ENCODE data around the gene MYBPHL. TPM values are rescaled to one million over a fixed set of nuclear protein-coding genes. Genes with fewer than 3 reads are reported as not detected.

MYBPHL gene
- total RNA-seq, 2 donors from 2014 or later, result not detected

GRCh38 chr1:109261006-109261405 is 45.8 kb downstream of the MYBPHL start:
- Mint-ChIP-seq H3K9me3 (no peaks in the 10 kb centered on the region), H3K36me3 (no peaks in the 10 kb centered on the region), H3K27ac (no peak overlapping the region), H3K4me1 (ENCODE audit: low read depth in 2 of 2) (peaks cover 0 to 8% of the 10 kb centered on the region in 2 donors), H3K4me3 (no peak overlapping the region), H3K27me3 (no peaks in the 10 kb centered on the region)
- no peak for DNase-seq (ENCODE audit: low spot score)
- no peak for ATAC-seq

- Mint-ChIP-seq H3K4me3 (no peak overlapping the region), H3K36me3 (no peaks in the 10 kb centered on the region), H3K27ac (no peak overlapping the region), H3K4me1 (ENCODE audit: low read depth in 2 of 2) (peaks cover 5 to 8% of the 10 kb centered on the region in 2 donors), H3K9me3 (no peaks in the 10 kb centered on the region), H3K27me3 (no peaks in the 10 kb centered on the region)
- DNase-seq (ENCODE audit: low spot score) (no peak), ATAC-seq (no peak)
Measured at GRCh38 chr1:109259674-109260557, 46.9 kb downstream of the MYBPHL start.

GRCh38 chr1:109258481-109259466 is 48.0 kb downstream of the MYBPHL start:
- H3K27ac Mint-ChIP-seq, result no peak overlapping the region
- H3K4me1 Mint-ChIP-seq (ENCODE audit: low read depth in 2 of 2), result peaks cover 5 to 7% of the 10 kb centered on the region in 2 donors
- ATAC-seq (no peak), DNase-seq (ENCODE audit: low spot score) (no peak)
- no peak overlapping the region for H3K4me3 Mint-ChIP-seq
- no peaks in the 10 kb centered on the region for H3K27me3 Mint-ChIP-seq
- H3K9me3 Mint-ChIP-seq, result no peaks in the 10 kb centered on the region
- H3K36me3 Mint-ChIP-seq, result no peaks in the 10 kb centered on the region

GRCh38 chr1:109257682-109258421 is 49.0 kb downstream of the MYBPHL start:
- Mint-ChIP-seq H3K27ac (no peak overlapping the region), H3K9me3 (no peaks in the 10 kb centered on the region), H3K4me3 (no peak overlapping the region), H3K4me1 (ENCODE audit: low read depth in 2 of 2) (peaks cover 5 to 7% of the 10 kb centered on the region in 2 donors), H3K36me3 (no peaks in the 10 kb centered on the region), H3K27me3 (no peaks in the 10 kb centered on the region)
- DNase-seq (ENCODE audit: low spot score) (no peak), ATAC-seq (no peak)

GRCh38 chr1:109256971-109257681 is 49.7 kb downstream of the MYBPHL start:
- H3K4me1 Mint-ChIP-seq (ENCODE audit: low read depth in 2 of 2), result peaks cover 5 to 11% of the 10 kb centered on the region in 2 donors
- no peaks in the 10 kb centered on the region for H3K27me3 Mint-ChIP-seq
- DNase-seq (ENCODE audit: low spot score) (no peak), ATAC-seq (no peak)
- no peaks in the 10 kb centered on the region for H3K36me3 Mint-ChIP-seq
- H3K9me3 Mint-ChIP-seq, result no peaks in the 10 kb centered on the region
- H3K27ac Mint-ChIP-seq, result no peak overlapping the region
- H3K4me3 Mint-ChIP-seq, result no peak overlapping the region

GRCh38 chr1:109256085-109256484 is 50.7 kb downstream of the MYBPHL start:
- no peaks in the 10 kb centered on the region for H3K27me3 Mint-ChIP-seq
- H3K4me3 Mint-ChIP-seq, result no peak overlapping the region
- H3K27ac Mint-ChIP-seq, result no peak overlapping the region
- ATAC-seq (no peak), DNase-seq (ENCODE audit: low spot score) (no peak)
- peaks cover 5 to 16% of the 10 kb centered on the region in 2 donors for H3K4me1 Mint-ChIP-seq (ENCODE audit: low read depth in 2 of 2)
- H3K9me3 Mint-ChIP-seq, result no peaks in the 10 kb centered on the region
- no peaks in the 10 kb centered on the region for H3K36me3 Mint-ChIP-seq

- DNase-seq (ENCODE audit: low spot score) (no peak), ATAC-seq (no peak)
- Mint-ChIP-seq H3K27me3 (no peaks in the 10 kb centered on the region), H3K9me3 (no peaks in the 10 kb centered on the region), H3K4me3 (no peak overlapping the region), H3K27ac (no peak overlapping the region), H3K4me1 (ENCODE audit: low read depth in 2 of 2) (peaks cover 5 to 17% of the 10 kb centered on the region in 2 donors), H3K36me3 (no peaks in the 10 kb centered on the region)
Measured at GRCh38 chr1:109255678-109256077, 51.1 kb downstream of the MYBPHL start.

GRCh38 chr1:109255097-109255651 is 51.6 kb downstream of the MYBPHL start:
- ATAC-seq (no peak), DNase-seq (ENCODE audit: low spot score) (no peak)
- peaks cover 5 to 18% of the 10 kb centered on the region in 2 donors for H3K4me1 Mint-ChIP-seq (ENCODE audit: low read depth in 2 of 2)
- no peak overlapping the region for H3K4me3 Mint-ChIP-seq
- no peaks in the 10 kb centered on the region for H3K36me3 Mint-ChIP-seq
- H3K9me3 Mint-ChIP-seq, result no peaks in the 10 kb centered on the region
- no peak overlapping the region for H3K27ac Mint-ChIP-seq
- no peaks in the 10 kb centered on the region for H3K27me3 Mint-ChIP-seq

GRCh38 chr1:109254621-109255096 is 52.2 kb downstream of the MYBPHL start:
- no peak overlapping the region for H3K4me3 Mint-ChIP-seq
- no peaks in the 10 kb centered on the region for H3K27me3 Mint-ChIP-seq
- no peaks in the 10 kb centered on the region for H3K36me3 Mint-ChIP-seq
- peaks cover 5 to 18% of the 10 kb centered on the region in 2 donors for H3K4me1 Mint-ChIP-seq (ENCODE audit: low read depth in 2 of 2)
- H3K9me3 Mint-ChIP-seq, result no peaks in the 10 kb centered on the region
- no peak for ATAC-seq
- no peak overlapping the region for H3K27ac Mint-ChIP-seq
- DNase-seq (ENCODE audit: low spot score), result no peak

GRCh38 chr1:109253803-109254620 is 52.8 kb downstream of the MYBPHL start:
- no peaks in the 10 kb centered on the region for H3K27me3 Mint-ChIP-seq
- H3K36me3 Mint-ChIP-seq, result no peaks in the 10 kb centered on the region
- H3K27ac Mint-ChIP-seq, result no peak overlapping the region
- DNase-seq (ENCODE audit: low spot score) (no peak), ATAC-seq (no peak)
- H3K4me1 Mint-ChIP-seq (ENCODE audit: low read depth in 2 of 2), result peaks cover 8 to 21% of the 10 kb centered on the region in 2 donors
- H3K9me3 Mint-ChIP-seq, result no peaks in the 10 kb centered on the region
- H3K4me3 Mint-ChIP-seq, result no peak overlapping the region

- H3K9me3 Mint-ChIP-seq, result no peaks in the 10 kb centered on the region
- ATAC-seq (no peak), DNase-seq (ENCODE audit: low spot score) (no peak)
- H3K27me3 Mint-ChIP-seq, result no peaks in the 10 kb centered on the region
- H3K4me1 Mint-ChIP-seq (ENCODE audit: low read depth in 2 of 2), result peaks cover 10 to 23% of the 10 kb centered on the region in 2 donors
- no peak overlapping the region for H3K4me3 Mint-ChIP-seq
- no peaks in the 10 kb centered on the region for H3K36me3 Mint-ChIP-seq
- no peak overlapping the region for H3K27ac Mint-ChIP-seq
Measured at GRCh38 chr1:109252893-109253802, 53.7 kb downstream of the MYBPHL start.

Data from natural killer cell treated with Interleukin-12 subunit alpha and Interleukin-12 subunit beta and Interleukin-15 and Interleukin-18, amount 100 ng/mL, for 72 hours (primary cell).